HG03097 (cell line): Measurements from ENCODE around the gene CARD11.

Source experiments
- ATAC-seq: cut with Tn5 transposase; IDR thresholded peaks from one replicate; pipeline ENCODE4 v1.9.1; 2021; ENCODE audit not compliant: unreplicated experiment, low FRiP score

CARD11 gene

DNA sequence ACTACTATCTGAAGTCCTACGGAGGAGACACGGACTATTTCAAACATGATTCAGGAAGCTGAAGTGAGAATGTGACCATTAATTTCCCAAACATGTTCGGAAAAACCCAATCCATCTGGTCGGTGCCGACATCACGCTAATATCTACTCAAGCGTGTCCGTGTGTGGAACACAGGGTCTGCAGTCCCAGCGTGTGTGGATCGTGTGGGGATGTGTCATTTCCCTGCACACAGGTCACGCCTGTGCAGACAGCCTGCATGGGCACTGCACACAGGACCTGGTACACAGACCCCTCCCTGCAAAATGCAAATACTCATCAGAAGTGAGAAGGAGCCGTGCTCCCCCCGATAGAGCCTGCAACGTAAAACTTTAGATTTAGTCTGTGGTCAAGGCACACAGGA, 57.8 kb downstream of the CARD11 start:
- ATAC-seq: no peak

DNA sequence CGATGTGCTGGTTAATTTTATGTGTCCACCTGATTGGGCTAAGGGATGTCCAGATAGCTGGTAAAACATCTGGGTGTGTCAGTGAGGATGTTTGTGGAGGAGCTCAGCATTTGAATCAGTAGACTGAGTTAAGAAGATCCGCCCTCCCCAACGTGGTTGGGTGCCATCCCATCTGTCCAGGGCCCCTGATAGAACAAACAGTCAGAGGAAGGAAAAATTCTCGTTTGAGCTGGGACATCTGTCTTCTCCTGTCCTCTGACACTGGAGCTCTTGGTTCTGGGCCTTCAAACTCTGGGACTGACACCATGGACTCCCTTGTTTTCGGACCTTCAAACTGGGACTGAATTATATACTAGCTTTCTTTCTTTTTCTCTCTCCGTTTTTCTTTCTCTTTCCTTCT, 59.6 kb downstream of the CARD11 start:
- no peak for ATAC-seq

DNA sequence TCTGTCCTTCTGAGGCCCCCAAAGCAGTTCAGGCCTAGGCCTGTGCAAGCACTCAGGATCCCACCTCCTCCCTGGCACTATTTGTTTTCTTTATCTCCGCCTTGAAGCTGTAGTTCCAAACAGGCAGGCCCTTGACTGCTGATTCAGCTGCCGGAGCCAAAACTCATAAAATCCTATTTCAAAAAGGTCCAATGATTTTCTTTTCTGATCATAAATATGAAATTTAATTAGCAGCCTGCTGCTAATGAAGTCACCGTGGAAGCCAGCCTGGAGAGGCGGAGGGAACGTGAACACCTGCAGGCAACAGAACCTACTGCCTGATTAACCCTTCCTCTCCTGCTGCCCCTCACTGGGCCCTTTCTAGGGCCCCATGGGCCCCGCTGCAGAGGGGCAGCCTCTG, 60.1 kb downstream of the CARD11 start:
- ATAC-seq: no peak

DNA sequence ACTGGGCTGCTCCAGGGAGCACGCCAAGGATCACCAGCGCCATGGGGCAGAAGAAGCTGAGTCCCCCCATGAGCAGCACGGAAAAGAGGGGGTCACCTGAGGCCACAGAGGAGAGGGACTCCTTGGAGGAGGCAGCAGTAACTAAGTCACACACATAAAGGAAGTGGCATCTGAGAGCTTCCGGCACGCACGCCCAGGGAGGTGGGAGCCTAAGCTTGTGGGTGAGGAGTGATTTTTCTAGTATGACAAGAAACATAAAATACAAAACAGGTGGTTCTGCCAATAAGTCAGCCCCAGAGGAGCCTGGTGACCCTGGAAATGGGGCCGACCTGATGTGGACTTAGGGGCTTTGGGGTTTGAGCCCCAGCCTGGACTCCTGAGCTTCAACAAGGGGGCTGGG, 60.8 kb downstream of the CARD11 start:
- ATAC-seq: no peak

DNA sequence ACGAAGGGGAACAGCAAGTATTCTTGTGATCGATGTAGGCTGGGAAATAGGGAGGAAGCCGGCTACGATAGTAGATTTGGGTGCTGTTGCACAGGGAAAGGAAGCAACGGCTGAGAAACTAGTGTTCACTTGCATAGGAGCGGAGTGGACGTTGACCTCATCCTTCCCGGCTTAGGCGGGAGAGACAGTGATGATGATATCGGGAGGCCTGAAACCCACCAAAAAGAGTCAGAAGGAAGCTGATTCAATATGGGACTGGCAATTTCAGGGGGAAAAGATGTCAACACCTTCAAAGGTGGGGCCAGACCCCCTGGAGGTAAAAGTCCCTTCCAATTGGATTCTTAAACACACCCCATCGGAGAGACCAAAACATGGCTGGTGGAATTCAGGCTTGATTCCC, 61.3 kb downstream of the CARD11 start:
- ATAC-seq: no peak

DNA sequence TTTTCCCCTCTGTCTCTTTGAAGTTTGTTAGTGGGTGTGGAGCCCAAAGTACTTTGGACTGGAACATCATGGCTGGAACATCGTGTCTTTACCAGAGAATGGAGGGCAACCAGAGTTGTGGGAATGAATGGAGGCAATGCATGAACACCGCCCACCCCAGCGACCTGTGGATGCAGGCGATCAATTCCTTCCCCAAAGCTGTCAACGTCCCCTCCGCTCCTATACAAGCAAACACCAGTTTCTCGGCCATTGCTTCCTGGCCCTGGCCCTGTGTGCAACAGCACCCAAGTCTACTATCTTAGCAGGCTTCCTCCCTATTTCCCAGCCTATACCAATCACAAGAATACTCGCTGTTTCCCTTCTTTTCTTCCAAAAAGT, 62.6 kb downstream of the CARD11 start:
- ATAC-seq: no peak

DNA sequence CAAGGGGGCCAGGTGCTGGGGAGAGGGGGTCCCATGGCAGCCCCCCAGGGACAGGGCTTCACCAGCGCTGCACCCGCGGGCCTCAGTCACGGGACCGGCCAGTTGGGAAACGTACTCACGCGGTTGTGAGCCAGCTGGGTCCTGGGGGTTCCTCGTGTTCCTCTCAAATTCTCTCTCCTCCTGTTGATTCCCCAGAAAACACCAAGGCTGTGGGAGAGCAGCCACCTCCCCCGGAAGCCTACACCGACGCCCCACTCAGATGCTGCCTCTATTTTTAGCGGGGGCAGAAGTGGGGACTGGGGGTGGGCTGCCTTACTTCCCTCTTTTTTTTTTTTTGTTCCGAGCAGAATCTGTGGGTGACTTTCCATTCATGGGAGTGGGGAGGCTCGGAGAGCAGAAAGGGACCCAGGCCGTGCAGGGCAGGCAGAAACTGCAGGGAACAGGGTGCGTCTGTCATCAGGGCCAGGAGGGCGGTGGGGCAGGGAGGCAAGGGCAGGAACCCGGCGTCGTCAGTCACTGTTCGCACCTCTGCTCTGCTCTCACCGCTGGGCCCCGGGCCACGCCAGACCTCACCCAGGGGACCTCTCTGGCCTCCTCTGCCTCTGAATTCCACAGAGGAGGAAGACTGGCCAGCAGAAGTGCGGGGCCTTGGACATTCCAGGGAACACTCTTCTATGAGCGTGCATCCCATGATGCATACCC, 63.1 kb downstream of the CARD11 start:
- ATAC-seq: no peak

DNA sequence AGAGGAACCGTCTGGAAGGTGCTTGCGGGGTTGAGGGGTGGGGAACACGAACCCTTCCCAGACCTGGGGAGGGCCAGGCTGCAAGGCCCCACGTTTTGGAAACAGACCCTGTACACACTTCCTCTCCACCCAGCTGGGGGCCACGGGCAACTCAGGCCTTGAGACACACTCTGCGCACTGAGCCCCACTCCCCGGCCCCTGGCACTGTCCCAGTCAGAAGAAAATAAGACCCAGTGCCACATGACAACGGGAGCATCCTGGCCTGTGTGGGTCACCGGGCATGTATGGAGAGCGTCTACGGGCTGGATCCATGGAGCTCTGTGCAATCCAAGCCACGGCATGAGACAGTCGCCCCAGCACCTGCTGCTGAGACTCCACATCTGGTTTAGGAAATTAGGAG, 63.7 kb downstream of the CARD11 start:
- no peak for ATAC-seq

DNA sequence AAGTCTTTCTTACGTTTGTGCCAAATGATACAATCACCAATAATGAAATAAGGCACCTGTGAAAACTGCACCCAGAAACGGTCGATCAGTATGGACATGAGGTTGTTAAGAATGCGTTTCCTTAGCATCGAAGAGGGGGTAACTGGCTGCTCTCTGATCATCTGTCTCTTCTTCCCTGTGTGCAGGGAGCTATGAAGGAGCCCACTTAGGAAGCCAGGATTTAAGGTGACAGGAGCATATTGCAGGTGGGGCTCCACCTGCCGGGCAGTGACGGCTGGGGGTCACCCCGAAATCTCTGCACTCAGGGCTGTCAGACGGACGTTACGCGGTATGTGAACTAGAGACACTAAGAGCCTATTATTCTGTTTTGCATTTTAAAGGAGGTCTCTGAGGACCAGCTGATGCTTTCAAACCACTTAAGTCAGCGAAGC, 64.5 kb downstream of the CARD11 start:
- ATAC-seq: no peak

DNA sequence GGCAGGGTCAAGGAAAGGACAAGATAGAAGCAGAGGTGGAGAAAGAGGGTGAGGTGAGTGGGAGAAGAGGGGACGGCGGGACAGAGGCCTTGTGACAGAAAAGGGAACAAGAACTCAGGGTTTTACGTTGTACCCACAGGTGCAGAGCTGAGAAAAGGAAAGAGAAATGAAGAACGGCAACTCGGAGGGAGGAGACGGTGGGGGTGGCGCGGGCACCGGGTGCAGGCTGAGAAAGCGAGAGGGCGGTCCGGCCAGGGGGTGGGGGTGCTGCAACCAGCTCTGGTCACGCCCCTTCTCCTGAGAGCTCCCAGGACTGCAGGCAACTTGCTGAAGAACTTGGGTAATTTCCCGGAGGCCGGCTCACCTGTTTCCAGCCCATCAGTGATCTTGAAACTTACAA, 65.3 kb downstream of the CARD11 start:
- peak; percentile 73 for ATAC-seq

DNA sequence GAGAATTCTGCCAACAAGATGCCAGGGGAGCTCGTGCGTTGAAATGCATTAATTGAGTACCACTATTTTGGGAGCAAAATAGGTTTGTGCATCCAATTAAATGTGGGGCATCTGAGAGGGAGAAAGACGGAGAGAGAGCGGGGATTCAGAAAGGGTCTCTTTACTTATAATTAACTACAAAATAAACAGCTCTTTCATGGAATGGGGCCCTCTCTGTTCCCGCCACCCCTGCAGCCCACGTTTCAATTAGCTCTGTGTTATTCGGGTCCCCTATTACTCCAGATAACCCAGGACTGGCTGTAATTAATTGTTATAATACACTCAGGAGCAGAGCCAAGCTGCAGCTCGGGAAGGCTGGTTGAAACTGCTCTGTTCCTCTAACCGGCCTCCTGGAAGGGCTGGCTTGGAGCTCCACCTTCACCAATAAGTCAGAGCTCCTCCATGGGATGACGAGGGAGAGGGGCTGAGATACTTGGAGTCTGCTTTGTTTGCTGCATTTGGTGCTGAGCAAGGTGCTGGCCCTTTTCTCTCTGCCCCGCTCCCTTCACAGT, 67.8 kb downstream of the CARD11 start:
- no peak for ATAC-seq

DNA sequence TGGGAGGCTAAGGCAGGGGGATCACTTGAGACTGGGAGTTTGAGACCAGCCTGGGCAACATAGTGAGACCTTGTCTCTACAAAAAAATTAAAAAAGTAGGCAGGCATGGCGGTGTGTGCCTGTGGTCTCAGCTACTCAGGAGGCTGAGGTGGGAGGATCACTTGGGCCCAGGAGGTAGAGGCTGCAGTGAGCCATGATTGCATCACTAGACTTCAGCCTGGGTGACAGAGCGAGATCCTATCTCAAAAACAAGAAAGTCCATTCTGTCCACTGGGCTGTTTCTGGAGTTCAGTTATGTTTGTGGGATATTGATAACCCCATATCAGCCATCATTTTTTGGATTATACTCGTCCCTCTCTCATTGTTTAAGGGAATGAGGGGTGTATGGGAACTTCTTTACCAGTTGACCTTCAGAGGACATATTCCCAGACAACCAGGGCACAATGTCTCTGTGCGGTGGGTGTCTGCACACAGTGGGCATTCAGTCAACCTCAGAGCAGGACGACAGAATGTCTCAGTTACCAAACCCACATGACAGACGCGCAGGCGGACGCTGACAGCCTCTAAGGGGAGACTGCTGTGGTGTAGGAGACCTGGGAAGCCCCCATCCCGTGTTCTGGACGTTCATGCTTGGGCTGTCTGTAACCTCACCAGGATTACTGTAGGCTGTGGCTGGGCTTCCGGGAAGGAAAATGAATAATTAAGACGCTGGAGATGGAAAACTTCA, 69.4 kb downstream of the CARD11 start:
- no peak for ATAC-seq

DNA sequence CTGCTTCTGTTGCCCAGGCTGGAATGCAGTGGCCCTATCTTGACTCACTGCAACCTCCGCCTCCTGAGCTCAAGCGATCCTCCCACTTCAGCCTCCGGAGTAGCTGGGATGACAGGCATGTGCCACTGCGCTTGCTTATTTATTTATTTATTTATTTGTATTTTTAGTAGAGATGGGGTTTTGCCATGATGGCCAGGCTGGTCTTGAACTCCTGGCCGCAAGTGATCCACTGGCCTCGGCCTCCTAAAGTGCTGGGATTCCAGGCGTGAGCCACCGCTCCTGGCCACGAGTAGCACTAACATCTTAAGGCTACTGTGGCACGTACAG, 70.9 kb downstream of the CARD11 start:
- ATAC-seq: no peak

DNA sequence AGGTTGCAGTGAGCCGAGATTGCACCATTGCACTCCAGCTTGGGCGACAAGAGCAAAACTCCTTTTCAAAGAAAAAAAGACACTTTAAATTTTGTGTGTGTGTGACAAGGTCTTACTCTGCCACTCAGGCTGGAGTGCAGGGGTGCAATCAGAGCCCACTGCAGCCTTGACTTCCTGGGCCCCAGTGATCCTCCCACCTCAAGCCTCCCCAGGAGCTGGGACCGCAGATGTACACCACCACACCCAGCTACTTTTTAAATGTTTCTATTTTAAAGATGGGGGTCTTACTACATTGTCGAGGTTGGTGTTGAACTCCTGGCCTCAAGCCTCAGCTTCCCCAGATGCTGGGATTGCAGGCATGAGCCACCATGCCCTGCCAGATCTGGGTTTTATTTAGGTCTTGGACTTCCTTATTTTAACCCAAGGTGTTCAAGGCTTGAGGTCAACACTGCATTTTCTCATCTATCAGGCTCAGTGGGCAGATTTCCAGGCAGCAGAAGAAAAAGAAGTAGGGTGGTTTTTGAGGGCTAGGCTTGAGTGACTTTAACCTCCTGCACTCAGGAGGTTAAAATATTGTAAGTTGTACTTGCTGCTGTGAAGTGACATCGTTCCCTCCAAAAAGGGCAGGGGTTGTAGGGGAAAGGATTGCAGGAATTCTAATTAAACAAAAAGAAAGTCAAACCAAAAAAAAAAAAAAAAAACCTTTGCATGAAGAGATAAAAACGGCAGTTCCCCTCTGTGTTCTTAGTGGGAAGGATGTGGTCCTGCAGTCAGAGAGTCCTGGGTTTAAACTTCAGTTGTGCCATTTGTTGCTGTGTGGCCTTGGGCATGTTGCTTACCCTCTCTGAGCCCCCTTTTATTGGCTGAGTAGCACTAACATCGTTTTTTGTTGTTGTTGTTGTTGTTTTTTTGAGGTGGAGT, 71.5 kb downstream of the CARD11 start:
- peak; percentile 62 for ATAC-seq

DNA sequence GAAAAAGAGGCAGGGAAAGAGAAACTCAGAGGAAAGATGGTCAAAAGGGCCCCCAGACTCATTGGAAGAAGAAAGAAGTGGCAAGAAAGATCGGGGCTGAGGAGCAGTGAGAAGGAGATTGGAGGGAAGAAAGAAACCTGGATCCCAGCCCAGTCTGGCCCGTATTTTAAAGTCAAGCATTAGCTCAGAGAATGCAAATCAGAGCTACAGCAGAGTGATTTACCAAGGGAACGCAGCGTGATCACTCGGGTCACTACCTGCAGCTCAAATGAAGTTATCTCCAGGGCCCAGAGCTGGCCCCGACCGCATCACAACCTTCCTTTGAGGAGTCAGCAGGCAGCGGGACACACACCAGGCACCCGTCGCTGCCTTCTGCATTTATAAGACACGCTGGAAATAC, 72.8 kb downstream of the CARD11 start:
- no peak for ATAC-seq

DNA sequence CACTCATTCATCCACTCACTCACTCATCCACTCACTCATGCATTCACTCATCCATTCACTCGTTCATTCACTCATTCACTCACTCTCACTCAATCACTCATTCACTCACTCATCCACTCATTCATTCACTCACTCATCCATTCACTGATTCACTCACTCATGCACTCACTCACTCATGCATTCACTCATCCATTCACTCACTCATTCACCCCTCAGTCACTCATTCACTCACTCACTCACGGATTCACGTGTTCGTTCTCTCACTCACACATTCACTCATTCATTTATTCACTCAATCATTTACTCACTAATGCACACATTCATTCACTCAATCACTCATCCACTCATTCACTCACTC, 73.4 kb downstream of the CARD11 start:
- ATAC-seq: no peak

DNA sequence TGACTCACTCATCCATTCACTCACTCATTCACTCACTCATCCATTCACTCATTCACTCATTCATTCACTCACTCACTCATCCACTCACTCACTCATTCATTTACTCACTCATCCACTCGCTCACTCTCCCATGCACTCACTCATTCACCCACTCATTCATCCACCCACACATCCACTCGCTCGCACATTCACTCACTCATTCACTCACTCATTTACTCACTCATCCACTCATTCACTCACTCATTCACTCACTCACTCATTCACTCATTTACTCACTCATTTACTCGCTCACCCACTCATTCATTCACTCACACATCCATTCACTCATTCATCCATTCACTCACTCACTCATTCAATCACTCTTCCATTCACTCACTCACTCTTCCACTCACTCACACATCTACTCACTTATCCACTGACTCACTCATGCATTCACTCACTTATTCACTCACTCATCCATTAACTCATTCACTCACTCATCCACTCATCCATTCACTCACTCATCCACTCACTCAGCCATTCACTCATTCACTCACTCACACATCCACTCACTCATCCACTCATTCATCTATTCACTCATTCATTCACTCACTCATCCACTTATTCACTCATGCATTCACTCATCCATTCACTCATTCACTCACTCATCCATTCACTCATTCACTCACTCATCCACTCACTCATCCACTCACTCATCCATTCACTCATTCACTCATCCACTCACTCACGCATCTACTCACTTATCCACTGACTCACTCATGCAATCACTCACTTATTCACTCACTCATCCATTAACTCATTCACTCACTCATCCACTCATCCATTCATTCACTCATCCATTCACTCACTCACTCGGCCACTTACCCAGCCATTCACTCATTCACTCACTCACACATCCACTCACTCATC, 74.0 kb downstream of the CARD11 start:
- ATAC-seq: no peak

DNA sequence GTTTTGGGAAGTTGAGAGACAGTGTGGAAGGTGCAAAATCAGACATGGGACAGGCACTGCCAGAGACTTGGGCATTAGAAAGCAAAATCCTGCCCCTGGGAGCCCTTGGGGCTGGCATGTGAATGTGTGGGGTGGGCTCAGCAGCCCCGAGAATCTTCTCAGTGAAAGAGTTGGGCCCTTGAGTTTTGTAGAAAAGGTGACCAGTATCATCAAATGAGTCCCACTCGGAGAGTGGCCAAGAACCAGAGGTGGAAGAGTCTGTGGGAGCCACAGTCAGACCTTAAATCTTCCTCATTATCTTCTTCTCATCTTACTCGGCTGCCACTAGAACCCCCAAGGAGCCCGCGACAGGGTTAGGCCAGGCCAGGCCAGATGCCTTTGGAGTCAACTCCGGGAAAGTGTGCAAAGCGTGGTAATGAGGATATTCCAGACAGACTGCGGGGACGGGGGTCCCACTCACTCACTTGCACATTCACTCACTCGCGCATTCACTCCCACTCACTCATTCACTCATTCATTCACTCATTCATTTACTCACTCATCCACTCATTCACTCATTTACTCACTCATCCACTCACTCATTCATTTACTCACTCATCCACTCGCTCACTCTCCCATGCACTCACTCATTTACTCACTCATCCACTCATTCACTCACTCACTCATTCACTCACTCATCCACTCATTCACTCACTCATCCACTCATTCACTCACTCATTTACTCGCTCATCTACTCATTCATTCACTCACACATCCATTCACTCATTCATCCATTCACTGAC, 74.9 kb downstream of the CARD11 start:
- no peak for ATAC-seq

DNA sequence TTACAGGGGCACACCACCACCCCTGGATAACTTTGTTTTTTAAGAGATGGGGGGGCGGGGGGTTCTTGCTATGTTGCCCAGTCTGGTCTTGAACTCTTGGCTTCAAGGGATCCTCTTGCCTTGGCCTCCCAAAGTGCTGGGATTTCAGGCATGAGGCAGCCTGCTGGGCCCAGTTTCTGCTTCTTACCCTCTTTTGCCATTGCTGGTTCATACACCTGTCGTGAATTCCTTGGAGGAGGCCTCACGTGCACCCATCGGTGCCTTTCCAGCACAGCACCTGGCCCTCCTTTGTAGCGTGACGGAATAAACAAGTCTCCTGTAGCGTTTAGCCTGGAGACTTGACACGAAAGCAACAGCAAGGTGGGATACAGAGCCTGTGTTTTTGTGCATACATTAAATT, 75.5 kb downstream of the CARD11 start:
- no peak for ATAC-seq

DNA sequence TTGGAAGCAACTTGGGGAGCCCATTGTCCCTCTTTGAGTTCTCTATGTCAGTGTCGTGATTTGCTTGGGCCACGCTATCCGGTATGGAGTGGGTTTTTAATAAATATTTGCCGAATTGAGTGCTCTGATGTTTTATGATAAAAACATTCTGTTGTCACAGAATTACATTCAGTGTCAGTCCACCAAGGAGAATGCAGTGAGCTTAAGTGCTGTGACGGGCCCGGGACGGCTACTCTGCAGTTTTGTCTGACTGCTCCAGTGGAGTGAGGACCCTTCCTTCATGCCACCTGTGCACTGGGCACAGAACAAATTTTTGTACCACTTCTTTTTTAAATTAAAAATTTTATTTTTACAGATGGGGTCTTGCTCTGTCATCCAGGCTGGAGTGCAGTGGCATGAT, 76.0 kb downstream of the CARD11 start:
- ATAC-seq: no peak
